DND-41 (cell line): ENCODE measurements around the gene ZNF732.

Experiments used
- CTCF ChIP-seq: IDR thresholded peaks from 2 replicates; pipeline ENCODE4 v1.5.1; 2012; ENCODE audit warnings: borderline replicate concordance, low read length, moderate library complexity, mild to moderate bottlenecking; ENCODE audit not compliant: poor library complexity, severe bottlenecking; ENCODE audit errors: extremely low read depth
- EZH2 ChIP-seq: IDR thresholded peaks from 3 replicates; pipeline ENCODE4 v1.6.1; 2012; ENCODE audit warnings: borderline replicate concordance, low read depth, mild to moderate bottlenecking, moderate library complexity, low read length, inconsistent platforms; ENCODE audit not compliant: severe bottlenecking

- TF ChIP-seq EZH2 (no peak), CTCF (no peak)
Observed at GRCh38 chr4:294732-295131, 10.5 kb downstream of the ZNF732 start.
